GM12891 (cell line): ENCODE data around the gene MFNG.

Source experiments
- DNase-seq: peaks from one replicate; pipeline ENCODE4 v3.0.0; 2011; ENCODE audit warnings: low spot score; ENCODE audit not compliant: insufficient read length
- FAIRE-seq: peaks from 2 replicates; lab custom pipeline; 2011; peaks lifted over from hg19 to GRCh38; lab: Jason Lieb, UNC
- PAX5 ChIP-seq: IDR thresholded peaks from 2 replicates; pipeline ENCODE4 v1.6.1; 2011; ENCODE audit warnings: low read length, moderate library complexity, mild to moderate bottlenecking; ENCODE audit not compliant: insufficient read depth, severe bottlenecking
- POLR2A ChIP-seq: IDR thresholded peaks from 2 replicates; pipeline ENCODE4 v1.6.1; 2011; ENCODE audit warnings: low read depth, low read length, control low read depth
- POLR2AphosphoS5 ChIP-seq: IDR thresholded peaks from 2 replicates; pipeline ENCODE4 v1.6.1; 2011; ENCODE audit warnings: low read depth, low read length, control low read depth
- POU2F2 ChIP-seq: IDR thresholded peaks from 2 replicates; pipeline ENCODE4 v1.6.1; 2011; ENCODE audit warnings: low read depth, mild to moderate bottlenecking, control low read depth, low read length, moderate library complexity
- SPI1 ChIP-seq: IDR thresholded peaks from 2 replicates; pipeline ENCODE4 v1.6.1; 2011; ENCODE audit warnings: low read depth, low read length, control low read depth
- TAF1 ChIP-seq: IDR thresholded peaks from 2 replicates; pipeline ENCODE4 v1.6.1; 2011; ENCODE audit warnings: low read depth, low read length, control low read depth

The MFNG gene

GRCh38 chr22:37525073-37525745 lies 39.0 kb upstream of the MFNG start:
- FAIRE-seq = no peak
- no peak for DNase-seq
- TF ChIP-seq POLR2A = no peak
- TF ChIP-seq SPI1 = no peak
- TF ChIP-seq POU2F2 = no peak
- no peak for TF ChIP-seq PAX5
- TF ChIP-seq TAF1 = no peak
- TF ChIP-seq POLR2AphosphoS5 = no peak

GRCh38 chr22:37522482-37522881 lies 36.3 kb upstream of the MFNG start:
- FAIRE-seq (no peak), DNase-seq (no peak)
- no peak for TF ChIP-seq POLR2AphosphoS5
- no peak for TF ChIP-seq POLR2A
- TF ChIP-seq PAX5 = no peak
- no peak for TF ChIP-seq TAF1
- TF ChIP-seq SPI1 = no peak
- TF ChIP-seq POU2F2 = no peak

- DNase-seq = no peak
- no peak for FAIRE-seq
- TF ChIP-seq POLR2A (no peak), TAF1 (no peak)
Measured at GRCh38 chr22:37521236-37521739, 35.1 kb upstream of the MFNG start.

GRCh38 chr22:37520776-37521191 lies 34.6 kb upstream of the MFNG start:
- no peak for DNase-seq
- TF ChIP-seq POLR2A = no peak
- TF ChIP-seq SPI1 = no peak
- TF ChIP-seq TAF1 = no peak
- TF ChIP-seq PAX5 = no peak
- TF ChIP-seq POU2F2 = no peak
- TF ChIP-seq POLR2AphosphoS5 = no peak
- FAIRE-seq = no peak

- FAIRE-seq (peak; percentile 26), DNase-seq (peak; percentile 58)
- TF ChIP-seq POU2F2 (no peak), TAF1 (no peak), PAX5 (no peak), POLR2A (no peak), POLR2AphosphoS5 (no peak), SPI1 (no peak)
Measured at GRCh38 chr22:37519268-37520195, 33.3 kb upstream of the MFNG start, which contains the start of gene CARD10. Gene CARD10, minus strand, starts transcription at chr22:37519415. Its CDS starts 215 bp downstream, at chr22:37519200.

- FAIRE-seq = no peak
- DNase-seq = no peak
- TF ChIP-seq SPI1 (no peak), TAF1 (no peak)
Measured at GRCh38 chr22:37518509-37519267, 32.5 kb upstream of the MFNG start.

GRCh38 chr22:37517826-37518450 lies 31.8 kb upstream of the MFNG start:
- no peak for DNase-seq
- no peak for TF ChIP-seq SPI1
- TF ChIP-seq TAF1 = no peak
- no peak for TF ChIP-seq PAX5
- no peak for TF ChIP-seq POLR2A
- TF ChIP-seq POLR2AphosphoS5 = no peak
- no peak for TF ChIP-seq POU2F2
- no peak for FAIRE-seq

- TF ChIP-seq POLR2A (no peak), POU2F2 (no peak), POLR2AphosphoS5 (no peak), TAF1 (no peak), PAX5 (no peak), SPI1 (no peak)
- DNase-seq (no peak), FAIRE-seq (no peak)
Measured at GRCh38 chr22:37516456-37516855, 30.3 kb upstream of the MFNG start.

- no peak for DNase-seq
- no peak for FAIRE-seq
- no peak for TF ChIP-seq SPI1
- TF ChIP-seq PAX5 = no peak
- no peak for TF ChIP-seq POU2F2
- TF ChIP-seq TAF1 = no peak
- TF ChIP-seq POLR2A = no peak
- TF ChIP-seq POLR2AphosphoS5 = no peak
Measured at GRCh38 chr22:37515901-37516300, 29.7 kb upstream of the MFNG start.
